Nephron progenitor cell (in vitro differentiated cells): ENCODE data around the gene SERPINB5.

Experiments
- DNase-seq: peaks from one replicate; pipeline ENCODE4 v3.0.0; 2021
- H3K27ac Mint-ChIP-seq: 2 replicates; pipeline ENCODE4 v1.8.0; 2021; ENCODE audit warnings: mild to moderate bottlenecking, moderate library complexity, mixed read lengths
- H3K27me3 Mint-ChIP-seq: 2 replicates; pipeline ENCODE4 v1.8.0; 2021; ENCODE audit warnings: mild to moderate bottlenecking, low read depth, mixed read lengths; ENCODE audit not compliant: poor library complexity
- H3K36me3 Mint-ChIP-seq: 2 replicates; pipeline ENCODE4 v1.8.0; 2021; ENCODE audit warnings: low read depth, mixed read lengths
- H3K4me1 Mint-ChIP-seq: 2 replicates; pipeline ENCODE4 v1.8.0; 2021; ENCODE audit warnings: mixed read lengths
- H3K4me3 Mint-ChIP-seq: 2 replicates; pipeline ENCODE4 v1.8.0; 2021; ENCODE audit warnings: mild to moderate bottlenecking, moderate library complexity, mixed read lengths
- H3K9me3 Mint-ChIP-seq: 2 replicates; pipeline ENCODE4 v1.8.0; 2021; ENCODE audit warnings: mild to moderate bottlenecking, moderate library complexity, mixed read lengths
- TF ChIP-seq, protein P1 (sequence below): fragments of 200-600 bp; sonication (generic); IDR thresholded peaks from 2 replicates; pipeline ENCODE4 v1.5.0; 2021; ENCODE audit warnings: antibody characterized with exemption

Gene SERPINB5

DNA sequence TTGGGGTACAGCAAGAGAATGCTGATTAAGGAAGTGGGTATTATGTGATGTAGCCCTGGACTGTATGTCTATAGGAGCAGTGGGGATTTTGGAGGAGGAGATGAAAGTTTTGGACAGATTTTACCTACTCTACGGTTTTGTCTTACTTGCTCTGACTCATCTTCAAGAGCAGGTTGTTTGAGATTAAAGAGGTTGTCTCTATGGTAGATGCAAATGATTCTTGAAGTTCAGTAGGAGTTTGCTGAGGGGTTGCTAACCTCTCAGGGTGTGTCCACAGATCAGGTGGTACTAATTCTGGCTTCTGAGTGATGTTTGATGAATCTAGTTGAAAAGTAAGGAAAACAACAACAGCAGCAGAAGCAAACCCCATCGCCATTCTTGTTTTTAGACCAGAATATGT, 55.7 kb downstream of the SERPINB5 start:
- H3K4me3 Mint-ChIP-seq: no peak overlapping the region
- no peaks in the 10 kb centered on the region for H3K9me3 Mint-ChIP-seq
- no peaks in the 10 kb centered on the region for H3K4me1 Mint-ChIP-seq
- no peak overlapping the region for H3K27ac Mint-ChIP-seq
- H3K36me3 Mint-ChIP-seq: no peaks in the 10 kb centered on the region
- DNase-seq: no peak
- H3K27me3 Mint-ChIP-seq: peaks cover 4% of the 10 kb centered on the region
- TF ChIP-seq, protein P1, sequence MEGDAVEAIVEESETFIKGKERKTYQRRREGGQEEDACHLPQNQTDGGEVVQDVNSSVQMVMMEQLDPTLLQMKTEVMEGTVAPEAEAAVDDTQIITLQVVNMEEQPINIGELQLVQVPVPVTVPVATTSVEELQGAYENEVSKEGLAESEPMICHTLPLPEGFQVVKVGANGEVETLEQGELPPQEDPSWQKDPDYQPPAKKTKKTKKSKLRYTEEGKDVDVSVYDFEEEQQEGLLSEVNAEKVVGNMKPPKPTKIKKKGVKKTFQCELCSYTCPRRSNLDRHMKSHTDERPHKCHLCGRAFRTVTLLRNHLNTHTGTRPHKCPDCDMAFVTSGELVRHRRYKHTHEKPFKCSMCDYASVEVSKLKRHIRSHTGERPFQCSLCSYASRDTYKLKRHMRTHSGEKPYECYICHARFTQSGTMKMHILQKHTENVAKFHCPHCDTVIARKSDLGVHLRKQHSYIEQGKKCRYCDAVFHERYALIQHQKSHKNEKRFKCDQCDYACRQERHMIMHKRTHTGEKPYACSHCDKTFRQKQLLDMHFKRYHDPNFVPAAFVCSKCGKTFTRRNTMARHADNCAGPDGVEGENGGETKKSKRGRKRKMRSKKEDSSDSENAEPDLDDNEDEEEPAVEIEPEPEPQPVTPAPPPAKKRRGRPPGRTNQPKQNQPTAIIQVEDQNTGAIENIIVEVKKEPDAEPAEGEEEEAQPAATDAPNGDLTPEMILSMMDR: no peak

DNA sequence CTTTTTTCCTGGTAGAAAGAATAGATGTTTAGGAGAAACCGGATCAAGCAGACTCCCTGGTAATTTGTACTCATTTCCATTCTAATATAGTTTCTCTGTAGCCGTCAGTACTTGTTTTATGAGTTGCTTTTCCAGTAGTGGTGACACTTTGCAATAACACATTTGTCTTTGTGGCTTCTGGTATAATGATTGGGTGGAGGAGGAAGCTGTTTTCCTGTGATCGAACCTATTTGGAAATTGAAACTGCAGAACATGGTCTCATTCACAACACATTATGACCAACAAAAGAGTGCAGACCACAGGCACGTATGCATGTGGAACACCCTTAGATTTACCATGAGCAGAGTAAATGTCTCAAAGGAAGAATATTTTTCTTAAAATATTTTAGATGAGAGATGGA, 57.9 kb downstream of the SERPINB5 start:
- TF ChIP-seq, protein P1: no peak
- peaks cover 4% of the 10 kb centered on the region for H3K27me3 Mint-ChIP-seq
- no peaks in the 10 kb centered on the region for H3K4me1 Mint-ChIP-seq
- H3K4me3 Mint-ChIP-seq: no peak overlapping the region
- no peaks in the 10 kb centered on the region for H3K36me3 Mint-ChIP-seq
- H3K9me3 Mint-ChIP-seq: no peaks in the 10 kb centered on the region
- no peak overlapping the region for H3K27ac Mint-ChIP-seq
- DNase-seq: no peak

DNA sequence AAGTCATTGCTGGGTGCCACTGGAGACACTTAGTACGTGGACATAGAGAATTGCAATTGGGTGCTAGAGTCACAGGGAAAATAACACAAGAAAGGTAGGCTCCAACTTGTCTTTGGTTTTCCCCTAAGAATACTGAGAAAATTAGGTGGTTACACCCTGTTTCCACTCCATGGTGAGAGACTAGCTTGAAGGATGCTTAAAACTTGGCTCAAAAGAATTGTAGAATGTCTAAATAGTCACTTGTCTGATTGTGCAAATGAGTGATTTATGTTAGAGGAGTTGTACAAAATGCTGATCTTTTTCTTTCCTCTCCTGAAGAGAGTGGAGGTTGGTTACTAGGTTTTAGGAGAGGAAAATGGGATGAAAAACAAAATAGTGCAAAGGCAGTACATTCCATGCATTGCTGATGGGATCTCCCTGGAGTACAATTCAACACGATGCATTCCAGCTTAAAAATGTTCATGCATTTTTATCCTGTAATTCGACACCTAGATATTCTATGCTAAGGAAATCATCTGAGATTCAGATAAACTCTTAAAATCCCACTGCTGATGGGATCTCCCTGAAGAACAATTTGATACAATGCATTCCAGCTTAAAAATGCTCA, 63.2 kb downstream of the SERPINB5 start:
- H3K27ac Mint-ChIP-seq: no peak overlapping the region

DNA sequence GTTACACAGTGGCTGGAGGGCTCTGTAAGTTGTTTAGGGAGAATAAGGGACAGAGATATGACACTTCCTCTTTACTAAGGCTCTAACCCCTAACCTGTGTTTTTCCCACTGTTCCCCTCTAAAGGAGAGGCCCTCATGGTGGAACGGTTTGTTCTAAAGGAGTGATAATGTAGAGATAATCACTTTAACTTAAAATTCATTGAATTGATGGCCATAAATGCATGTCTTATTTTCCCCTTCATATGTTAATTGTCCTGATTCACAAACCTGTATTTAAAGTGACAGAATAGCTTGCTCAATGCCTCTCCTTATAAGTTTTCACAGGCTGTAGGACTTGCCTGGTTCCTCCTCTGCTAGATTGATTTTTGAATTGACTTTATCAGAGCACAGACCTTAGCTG, 65.3 kb downstream of the SERPINB5 start, which contains the start of gene SERPINB12:
Gene SERPINB12, plus strand, starts transcription at position 301 of the 400 bp plus-strand sequence. CDS start 13,791 bp downstream, outside the sequence.
- Mint-ChIP-seq H3K36me3 (no peaks in the 10 kb centered on the region), H3K27me3 (peaks cover 4% of the 10 kb centered on the region), H3K4me1 (peaks cover 14% of the 10 kb centered on the region), H3K4me3 (no peak within 1 kb of the TSS), H3K9me3 (no peaks in the 10 kb centered on the region), H3K27ac (no peak within 1 kb of the TSS)
- TF ChIP-seq, protein P1: no peak
- no peak for DNase-seq

More for the DNA sequence above, 63.2 kb downstream of the SERPINB5 start:
- TF ChIP-seq, protein P1: no peak
- Mint-ChIP-seq H3K4me1 (peaks cover 9% of the 10 kb centered on the region), H3K36me3 (no peaks in the 10 kb centered on the region), H3K27me3 (peaks cover 4% of the 10 kb centered on the region), H3K9me3 (no peaks in the 10 kb centered on the region), H3K4me3 (no peak overlapping the region)
- no peak for DNase-seq

DNA sequence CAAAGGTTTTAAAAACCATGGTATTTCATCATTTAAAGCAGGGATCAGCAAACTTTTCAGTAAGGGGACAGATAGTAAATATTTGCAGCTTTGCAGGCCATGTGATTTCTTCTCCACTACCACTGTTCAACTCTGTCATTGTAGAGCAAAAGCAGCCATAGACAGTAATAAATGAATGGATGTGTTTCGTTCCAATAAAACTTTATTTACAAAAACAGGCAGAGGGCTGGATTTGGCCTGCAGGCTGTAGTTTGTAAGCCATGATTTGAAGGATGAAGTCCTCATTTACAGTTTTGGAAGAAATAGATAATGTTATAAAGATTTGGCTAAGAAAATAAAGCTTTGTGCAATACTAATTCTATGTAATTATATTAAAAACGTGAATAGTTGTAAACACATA, 67.3 kb downstream of the SERPINB5 start:
- Mint-ChIP-seq H3K36me3 (no peaks in the 10 kb centered on the region), H3K4me3 (no peak overlapping the region), H3K4me1 (peaks cover 14% of the 10 kb centered on the region), H3K27me3 (peaks cover 4% of the 10 kb centered on the region), H3K9me3 (no peaks in the 10 kb centered on the region), H3K27ac (no peak overlapping the region)
- no peak for DNase-seq
- TF ChIP-seq, protein P1: no peak

DNA sequence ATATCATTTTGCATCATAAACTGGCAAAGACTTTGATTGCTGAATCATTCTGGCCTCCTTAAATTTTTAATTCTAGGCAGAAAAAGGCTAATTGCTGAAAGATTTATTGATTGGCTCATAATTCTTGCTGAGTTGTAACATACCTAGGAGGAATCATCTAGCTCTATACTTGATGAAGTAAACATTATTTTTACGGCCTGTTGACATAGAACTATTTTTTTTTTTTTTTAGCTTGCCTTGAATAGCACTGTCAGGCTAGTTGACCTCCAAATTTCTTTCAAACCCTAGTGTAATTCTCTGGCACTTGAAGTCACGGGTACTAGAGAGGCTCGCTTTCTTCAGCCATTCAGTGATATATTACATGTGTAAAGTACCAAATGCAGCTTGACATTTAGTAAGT, 68.2 kb downstream of the SERPINB5 start:
- Mint-ChIP-seq H3K27ac (no peak overlapping the region), H3K9me3 (no peaks in the 10 kb centered on the region), H3K4me1 (peaks cover 12% of the 10 kb centered on the region), H3K27me3 (peaks cover 4% of the 10 kb centered on the region), H3K4me3 (no peak overlapping the region), H3K36me3 (no peaks in the 10 kb centered on the region)
- DNase-seq: no peak
- TF ChIP-seq, protein P1: no peak
